GM18868 (cell line): ENCODE measurements around the gene SRL.

Source experiments
- ATAC-seq: cut with Tn5 transposase; IDR thresholded peaks from one replicate; pipeline ENCODE4 v1.9.1; 2021; ENCODE audit warnings: mild to moderate bottlenecking, moderate library complexity; ENCODE audit not compliant: unreplicated experiment

Gene SRL

GRCh38 chr16:4202615-4203345 is 39.1 kb downstream of the SRL start:
- ATAC-seq = no peak

GRCh38 chr16:4200781-4201137 is 41.1 kb downstream of the SRL start:
- no peak for ATAC-seq

GRCh38 chr16:4200000-4200780 is 41.7 kb downstream of the SRL start:
- ATAC-seq = no peak

GRCh38 chr16:4198816-4199215 is 43.1 kb downstream of the SRL start:
- no peak for ATAC-seq

GRCh38 chr16:4194661-4195060 is 47.2 kb downstream of the SRL start:
- no peak for ATAC-seq

- no peak for ATAC-seq
Measured at GRCh38 chr16:4193920-4194319, 48.0 kb downstream of the SRL start.

- no peak for ATAC-seq
Measured at GRCh38 chr16:4192206-4192605, 49.7 kb downstream of the SRL start.

- no peak for ATAC-seq
Measured at GRCh38 chr16:4190712-4191333, 51.1 kb downstream of the SRL start.

GRCh38 chr16:4190086-4190485 is 51.8 kb downstream of the SRL start:
- ATAC-seq = no peak

GRCh38 chr16:4184038-4184702 is 57.7 kb downstream of the SRL start:
- ATAC-seq = no peak

- ATAC-seq = peak; percentile 92
Measured at GRCh38 chr16:4183237-4184037, 58.4 kb downstream of the SRL start.

GRCh38 chr16:4182581-4183236 is 59.2 kb downstream of the SRL start:
- ATAC-seq = no peak

- ATAC-seq = no peak
Measured at GRCh38 chr16:4180511-4180910, 61.4 kb downstream of the SRL start.

- no peak for ATAC-seq
Measured at GRCh38 chr16:4179763-4180260, 62.1 kb downstream of the SRL start.

GRCh38 chr16:4179020-4179419 is 62.9 kb downstream of the SRL start:
- ATAC-seq = no peak

GRCh38 chr16:4178468-4179010 is 63.3 kb downstream of the SRL start:
- no peak for ATAC-seq

- no peak for ATAC-seq
Measured at GRCh38 chr16:4176906-4177417, 64.9 kb downstream of the SRL start.

- ATAC-seq = no peak
Measured at GRCh38 chr16:4175849-4176248, 66.0 kb downstream of the SRL start.

- no peak for ATAC-seq
Measured at GRCh38 chr16:4172070-4172469, 69.8 kb downstream of the SRL start.
